Neural progenitor cell (in vitro differentiated cells): ENCODE data around the gene UGT1A7.

Experiments used
- EZH2 ChIP-seq: fragments of 200-600 bp; sonication (generic); IDR thresholded peaks from 2 replicates; pipeline ENCODE4 v1.6.1; 2017; ENCODE audit warnings: antibody characterized with exemption, mild to moderate bottlenecking, moderate library complexity
- EZH2phosphoT487 ChIP-seq: fragments of 200-600 bp; sonication (generic); IDR thresholded peaks from 2 replicates; pipeline ENCODE4 v1.6.1; 2017; ENCODE audit warnings: antibody characterized with exemption
- TF ChIP-seq, protein P1 (sequence below): fragments of 200-600 bp; sonication (generic); IDR thresholded peaks from 2 replicates; pipeline ENCODE4 v1.5.1; 2017; ENCODE audit warnings: antibody characterized with exemption, mild to moderate bottlenecking

DNA sequence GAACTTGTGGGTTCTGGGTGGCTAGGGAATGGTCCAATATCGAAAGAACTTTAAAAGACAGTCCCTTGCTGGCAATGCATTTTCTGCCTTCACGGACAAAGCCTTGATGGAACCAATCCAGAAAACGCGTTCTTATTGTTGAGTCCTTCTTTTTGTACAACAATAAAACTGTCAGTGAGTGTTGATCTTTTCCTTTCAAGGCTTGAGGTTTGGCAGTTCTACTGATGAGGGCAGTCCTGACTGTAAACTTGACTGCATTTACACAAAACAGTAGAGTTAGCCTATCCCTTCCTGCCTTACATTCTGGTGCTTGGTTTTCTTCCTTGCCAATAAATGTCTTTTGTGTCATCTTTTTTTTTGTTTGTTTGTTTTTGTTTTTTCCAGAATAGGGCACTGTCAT is 2.5 kb upstream of the UGT1A7 start:
- TF ChIP-seq, protein P1, sequence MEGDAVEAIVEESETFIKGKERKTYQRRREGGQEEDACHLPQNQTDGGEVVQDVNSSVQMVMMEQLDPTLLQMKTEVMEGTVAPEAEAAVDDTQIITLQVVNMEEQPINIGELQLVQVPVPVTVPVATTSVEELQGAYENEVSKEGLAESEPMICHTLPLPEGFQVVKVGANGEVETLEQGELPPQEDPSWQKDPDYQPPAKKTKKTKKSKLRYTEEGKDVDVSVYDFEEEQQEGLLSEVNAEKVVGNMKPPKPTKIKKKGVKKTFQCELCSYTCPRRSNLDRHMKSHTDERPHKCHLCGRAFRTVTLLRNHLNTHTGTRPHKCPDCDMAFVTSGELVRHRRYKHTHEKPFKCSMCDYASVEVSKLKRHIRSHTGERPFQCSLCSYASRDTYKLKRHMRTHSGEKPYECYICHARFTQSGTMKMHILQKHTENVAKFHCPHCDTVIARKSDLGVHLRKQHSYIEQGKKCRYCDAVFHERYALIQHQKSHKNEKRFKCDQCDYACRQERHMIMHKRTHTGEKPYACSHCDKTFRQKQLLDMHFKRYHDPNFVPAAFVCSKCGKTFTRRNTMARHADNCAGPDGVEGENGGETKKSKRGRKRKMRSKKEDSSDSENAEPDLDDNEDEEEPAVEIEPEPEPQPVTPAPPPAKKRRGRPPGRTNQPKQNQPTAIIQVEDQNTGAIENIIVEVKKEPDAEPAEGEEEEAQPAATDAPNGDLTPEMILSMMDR: no peak
- no peak for TF ChIP-seq EZH2phosphoT487
- no peak for TF ChIP-seq EZH2
